ELR (cell line): ENCODE measurements around the gene SLC26A2.

Experiments used
- DNase-seq: peaks from one replicate; pipeline ENCODE4 v3.0.0-alpha.2; 2015; ENCODE audit warnings: low read depth

SLC26A2 gene

DNA sequence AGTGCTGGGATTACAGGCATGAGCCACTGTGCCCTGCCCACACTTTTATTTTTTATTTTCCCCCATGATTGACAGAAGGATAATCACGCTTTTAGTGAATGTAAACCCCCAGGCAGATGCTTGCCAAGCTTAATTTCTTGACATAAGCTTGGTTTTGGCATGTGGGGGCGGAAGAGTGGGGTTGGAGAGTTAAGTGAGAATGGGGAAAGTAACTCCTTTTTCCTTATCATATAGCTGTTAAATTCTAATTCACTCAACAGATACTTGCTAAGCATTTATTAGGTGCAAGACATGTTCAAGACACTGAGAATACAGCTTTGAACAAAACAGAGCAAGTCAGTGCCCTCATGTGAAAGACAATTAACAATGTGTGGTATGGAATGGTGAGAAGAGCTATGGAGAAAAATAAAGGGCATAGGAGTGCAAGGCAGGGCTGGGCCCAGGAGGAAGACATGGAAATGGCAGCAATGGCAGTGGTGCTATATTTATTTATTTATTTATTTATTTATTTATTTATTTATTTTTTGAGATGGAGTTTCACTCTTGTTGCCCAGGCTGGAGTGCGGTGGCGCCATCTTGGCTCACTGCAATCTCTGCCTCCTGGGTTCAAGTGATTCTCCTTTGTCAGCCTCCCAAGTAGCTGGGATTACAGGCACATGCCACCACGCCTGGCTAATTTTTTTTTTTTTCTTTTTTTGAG, 2.2 kb downstream of the SLC26A2 start:
- DNase-seq, result no peak

DNA sequence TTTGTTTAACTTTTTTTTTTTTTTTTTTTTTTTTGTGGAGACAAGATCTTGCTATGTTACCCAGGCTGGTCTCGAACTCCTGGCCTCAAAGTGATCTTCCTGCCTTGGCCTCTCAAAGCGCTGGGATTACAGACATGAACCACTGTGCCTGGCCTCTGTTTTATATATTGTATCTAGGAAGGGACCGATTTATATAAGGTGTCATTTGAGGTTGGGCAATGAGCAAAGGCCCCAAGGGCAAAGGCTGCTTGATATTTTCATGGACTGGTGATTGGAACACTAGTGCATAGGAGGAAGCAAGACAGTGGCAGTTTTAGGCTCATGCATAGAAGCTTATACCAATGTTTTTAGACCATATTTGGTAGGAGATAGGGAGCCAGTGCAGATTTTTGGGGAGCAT, 3.2 kb downstream of the SLC26A2 start:
- DNase-seq, result no peak

GRCh38 chr5:149966946-149967345, 6.4 kb downstream of the SLC26A2 start:
- DNase-seq, result no peak

DNA sequence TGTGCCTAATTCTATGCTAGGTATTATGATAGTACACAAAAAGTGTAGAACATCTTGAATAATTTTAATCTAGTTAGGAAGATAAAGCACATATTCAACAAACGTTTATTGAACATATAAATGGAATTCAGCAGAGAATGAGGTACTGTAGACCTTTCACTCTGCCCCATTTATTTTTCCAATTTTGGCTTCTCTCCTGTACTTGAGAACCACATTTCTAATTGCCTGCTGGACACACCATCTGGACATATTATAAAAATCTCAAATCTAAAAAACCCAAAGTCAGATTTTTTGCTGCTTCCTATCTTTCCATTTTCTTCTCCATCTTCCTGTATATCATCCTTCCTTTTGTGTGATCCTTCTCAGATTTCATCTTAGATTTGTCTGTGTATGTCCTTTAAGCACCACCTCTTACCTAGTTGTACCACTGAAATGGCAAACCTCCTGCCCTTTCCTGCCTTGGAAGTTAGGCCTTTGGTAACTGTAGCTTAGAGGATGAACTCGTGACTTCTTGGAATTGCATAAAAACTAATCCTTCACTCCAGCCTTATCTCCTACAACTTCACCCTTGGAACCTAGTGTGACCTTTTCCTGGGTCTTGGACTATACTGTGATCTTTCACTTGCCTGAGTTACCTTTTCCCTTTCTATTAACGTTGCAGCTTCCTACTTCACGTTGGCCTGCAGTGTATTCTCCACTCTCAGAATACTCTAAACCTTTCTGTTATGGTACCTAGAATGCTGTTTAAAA, 8.8 kb downstream of the SLC26A2 start:
- DNase-seq, result no peak

GRCh38 chr5:149975409-149975808, 14.9 kb downstream of the SLC26A2 start:
- no peak for DNase-seq

GRCh38 chr5:149979896-149980295, 19.3 kb downstream of the SLC26A2 start:
- DNase-seq, result no peak

GRCh38 chr5:149981206-149981605, 20.6 kb downstream of the SLC26A2 start:
- DNase-seq, result no peak

- no peak for DNase-seq
These were observed 21.9 kb downstream of the SLC26A2 start for GRCh38 chr5:149982505-149982904.

DNA sequence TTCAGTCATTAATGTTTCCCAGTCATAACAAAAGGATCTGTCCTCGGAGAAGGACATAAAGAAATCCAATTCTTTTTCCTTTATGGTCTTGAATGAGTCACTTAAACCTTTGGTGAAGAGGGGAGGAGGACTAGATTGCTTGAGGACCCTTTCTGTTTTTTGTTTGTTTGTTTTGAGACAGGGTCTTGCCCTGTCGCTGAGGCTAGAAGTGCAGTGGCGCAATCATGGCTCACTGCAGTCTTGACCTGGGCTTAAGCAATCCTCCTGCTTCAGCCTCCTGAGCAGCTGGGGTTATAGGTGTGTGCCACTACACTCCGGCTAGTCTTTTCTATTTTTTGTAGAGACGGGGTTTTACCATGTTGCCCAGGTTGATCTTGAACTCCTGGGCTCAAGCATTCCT, 27.6 kb downstream of the SLC26A2 start:
- DNase-seq, result no peak

GRCh38 chr5:149990518-149991376, 30.2 kb downstream of the SLC26A2 start:
- DNase-seq, result peak; percentile 81

- DNase-seq, result no peak
These were observed 32.9 kb downstream of the SLC26A2 start for GRCh38 chr5:149993471-149993870.

GRCh38 chr5:149995385-149996204, 35.0 kb downstream of the SLC26A2 start:
- no peak for DNase-seq

DNA sequence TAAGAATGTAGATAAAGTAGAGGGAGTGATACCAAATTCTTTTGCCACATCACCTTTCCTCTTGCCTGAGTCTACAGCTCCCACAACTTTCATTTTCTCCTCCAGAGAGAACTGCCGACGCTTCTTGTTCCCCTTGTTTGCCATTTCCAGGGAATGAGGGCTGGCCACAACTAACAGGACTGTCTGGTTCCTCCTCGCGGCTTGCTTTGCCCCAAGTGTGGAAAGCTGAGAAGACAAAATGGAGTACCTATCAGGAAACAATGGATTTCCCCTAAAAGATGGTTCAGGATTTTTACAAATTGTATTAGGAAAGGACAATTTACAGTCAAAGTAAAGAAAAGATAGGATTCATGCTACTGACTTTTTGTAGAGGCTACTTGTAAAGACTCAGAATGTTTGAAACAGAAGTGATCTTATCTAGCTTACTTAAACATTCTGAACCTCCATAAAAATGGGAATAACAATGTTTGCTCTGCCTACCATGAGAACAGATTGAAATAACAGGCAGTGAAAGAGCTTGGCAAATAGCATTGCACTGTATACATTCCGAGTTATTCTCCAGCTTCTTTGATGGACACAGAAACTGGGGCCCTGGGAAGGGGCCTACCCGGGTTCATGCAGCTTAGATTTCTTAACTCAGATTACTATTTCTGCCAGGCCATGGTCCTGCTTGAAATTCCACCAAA, 35.8 kb downstream of the SLC26A2 start:
- no peak for DNase-seq

DNA sequence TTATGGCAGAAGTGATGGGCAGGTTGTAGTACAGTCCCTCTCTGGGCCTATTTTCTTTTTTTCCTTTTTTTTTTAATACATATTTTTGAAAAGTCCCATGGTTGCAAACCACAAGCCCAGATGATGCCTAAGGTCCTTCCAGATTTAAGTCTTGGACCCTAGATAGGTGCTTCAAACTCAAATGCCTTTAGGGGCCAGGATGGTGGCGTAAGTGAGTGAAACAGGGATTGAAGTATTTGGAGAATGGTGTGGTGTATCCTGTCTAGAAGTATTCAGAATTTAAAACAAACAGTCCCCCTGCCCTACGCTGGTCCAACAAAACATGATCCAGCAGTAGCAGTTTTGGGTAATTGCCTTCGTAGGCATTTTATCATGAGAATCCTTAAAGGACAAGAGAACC, 37.7 kb downstream of the SLC26A2 start:
- DNase-seq, result no peak

DNA sequence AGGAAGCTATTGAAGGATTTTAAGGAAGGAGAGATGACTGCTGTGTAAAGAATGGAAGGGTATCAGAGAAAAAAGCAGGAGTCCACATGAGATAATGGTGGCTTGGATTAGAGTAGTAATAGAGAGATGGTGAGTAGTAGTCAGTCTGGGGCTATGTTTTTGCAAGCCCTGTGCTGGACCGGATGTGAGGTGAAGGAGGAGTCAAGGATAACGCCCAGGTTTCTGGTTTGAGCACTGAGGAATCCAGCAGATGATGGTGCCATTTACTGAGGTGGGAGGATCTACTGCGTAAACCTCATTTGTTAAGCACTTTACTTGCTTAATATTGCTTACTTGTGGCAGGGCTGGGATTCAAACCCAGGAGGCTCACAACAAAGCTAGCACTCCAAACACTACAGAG, 38.8 kb downstream of the SLC26A2 start:
- no peak for DNase-seq

DNA sequence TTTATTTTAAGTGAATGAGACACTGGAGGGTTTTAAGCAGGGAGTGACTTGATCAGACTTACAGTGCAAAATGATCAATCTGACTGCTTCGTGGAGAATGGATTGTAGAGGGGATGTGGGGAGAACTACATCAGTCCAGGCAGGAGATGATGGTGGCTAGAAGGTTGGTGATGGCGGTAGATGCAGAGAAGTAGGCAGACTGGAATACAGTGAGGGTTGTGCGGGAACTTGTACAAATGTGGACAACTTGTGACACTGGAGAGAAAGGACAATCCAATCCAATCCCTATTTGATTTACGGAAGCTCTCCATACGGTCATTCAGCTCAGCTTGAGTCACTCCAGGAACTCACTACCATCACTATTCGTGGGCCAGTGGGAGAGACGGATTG, 39.3 kb downstream of the SLC26A2 start:
- DNase-seq, result no peak

GRCh38 chr5:150000256-150000989, 39.9 kb downstream of the SLC26A2 start, which contains the start of the genes HMGXB3 and TIGD6:
HMGXB3 (plus strand) TSS chr5:150000739; CDS start chr5:150004853, 4,114 bp downstream.
TIGD6 (minus strand) TSS chr5:150000654; CDS start chr5:149996348, 4,306 bp downstream.
- peak; percentile 97 for DNase-seq

DNA sequence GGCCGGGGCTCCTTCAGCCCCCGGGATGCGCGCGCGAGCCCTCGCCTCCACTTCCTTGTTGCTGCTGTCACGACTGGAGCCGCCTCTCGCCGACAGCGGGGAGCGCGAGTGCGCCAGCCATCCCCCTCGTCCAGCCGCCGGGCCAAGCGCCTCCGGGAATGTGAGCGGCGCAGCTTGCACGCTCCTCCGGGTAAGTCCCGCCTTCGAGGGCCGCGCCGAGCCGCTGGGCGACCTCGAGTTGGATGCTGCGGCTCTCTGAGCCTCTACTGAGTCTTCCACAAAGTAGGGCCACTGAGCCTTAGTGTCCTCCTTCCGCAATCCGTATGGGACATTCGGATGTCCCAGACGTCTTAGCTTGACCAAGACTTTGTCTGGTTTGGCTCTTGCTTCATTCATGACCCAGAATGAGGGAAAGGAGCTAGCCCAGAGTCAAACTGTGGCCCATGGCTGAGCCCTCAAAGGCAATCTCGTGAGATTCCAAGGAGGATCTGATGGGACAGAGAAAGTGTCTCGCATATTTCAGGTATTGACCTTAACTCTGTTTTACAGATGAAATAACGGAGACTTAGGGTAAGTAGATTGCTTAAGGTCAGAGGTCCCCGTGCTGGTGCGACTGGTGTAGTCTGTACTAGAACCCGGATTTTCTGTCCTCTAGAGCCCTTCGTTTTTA, 40.6 kb downstream of the SLC26A2 start:
- DNase-seq, result peak; percentile 68

- peak; percentile 87 for DNase-seq
These were observed 41.3 kb downstream of the SLC26A2 start for GRCh38 chr5:150001660-150002486.
